Measurements from ENCODE around the gene KLF4.

- TF ChIP-seq BACH2 (CRISPR knock-in tag; IDR thresholded peaks at IDR 0.05; ENCODE audit: borderline replicate concordance), result no peak
- no peak for TF ChIP-seq ZNF70 (CRISPR knock-in tag; IDR thresholded peaks at IDR 0.05)
Observed at GRCh38 chr9:107435415-107435814, 54.2 kb downstream of the KLF4 start.

Measured in SK-N-SH treated with all-trans-retinoic acid at 6 μM for 48 hours (cell line).